NCI-H345 treated with DMSO at 0.1 percent for 48 hours (cell line): ENCODE results near the gene AKNAD1.

ENCODE experiments used
- DNase-seq: peaks from one replicate; lab custom pipeline; 2025; ENCODE audit not compliant: unreplicated experiment; lab: John Stamatoyannopoulos, UW

AKNAD1 gene

GRCh38 chr1:108830119-108831008 lies 26.5 kb downstream of the AKNAD1 start:
- DNase-seq: no peak

- DNase-seq: no peak
These were observed 27.4 kb downstream of the AKNAD1 start for GRCh38 chr1:108829498-108829916.

- peak; percentile 49 for DNase-seq
These were observed 28.6 kb downstream of the AKNAD1 start for GRCh38 chr1:108828074-108828961.

GRCh38 chr1:108826081-108826635 lies 30.7 kb downstream of the AKNAD1 start:
- DNase-seq: no peak

- DNase-seq: no peak
These were observed 32.8 kb downstream of the AKNAD1 start for GRCh38 chr1:108824051-108824450.

- no peak for DNase-seq
These were observed 33.3 kb downstream of the AKNAD1 start for GRCh38 chr1:108823632-108824031.

GRCh38 chr1:108819878-108820277 lies 37.0 kb downstream of the AKNAD1 start:
- no peak for DNase-seq

- no peak for DNase-seq
These were observed 39.1 kb downstream of the AKNAD1 start for GRCh38 chr1:108817811-108818210.

GRCh38 chr1:108817016-108817415 lies 39.9 kb downstream of the AKNAD1 start:
- DNase-seq: no peak

GRCh38 chr1:108816049-108816893 lies 40.6 kb downstream of the AKNAD1 start:
- no peak for DNase-seq

GRCh38 chr1:108815566-108815965 lies 41.3 kb downstream of the AKNAD1 start:
- no peak for DNase-seq

GRCh38 chr1:108814343-108815125 lies 42.4 kb downstream of the AKNAD1 start:
- DNase-seq: no peak

- DNase-seq: no peak
These were observed 43.6 kb downstream of the AKNAD1 start for GRCh38 chr1:108813326-108813725.

- DNase-seq: no peak
These were observed 45.3 kb downstream of the AKNAD1 start for GRCh38 chr1:108811611-108812010.

- no peak for DNase-seq
These were observed 48.5 kb downstream of the AKNAD1 start for GRCh38 chr1:108808438-108808837.

- no peak for DNase-seq
These were observed 53.3 kb downstream of the AKNAD1 start for GRCh38 chr1:108803548-108803947.

GRCh38 chr1:108801101-108801500 lies 55.8 kb downstream of the AKNAD1 start:
- no peak for DNase-seq

- no peak for DNase-seq
These were observed 57.9 kb downstream of the AKNAD1 start for GRCh38 chr1:108799001-108799400.

GRCh38 chr1:108792420-108792819 lies 64.5 kb downstream of the AKNAD1 start:
- DNase-seq: no peak

GRCh38 chr1:108791790-108792189 lies 65.1 kb downstream of the AKNAD1 start:
- DNase-seq: no peak
